Measurements from ENCODE around the gene STAM. TPM values are rescaled to one million over a fixed set of nuclear protein-coding genes. Genes with fewer than 3 reads are reported as not detected.

STAM gene
- total and polyA plus RNA-seq, 10 of the 15 experiments (the other 5 are each of a cell fraction or from before 2014, with no cell fraction given): 8.8 to 15.9 (median 14.4) TPM

GRCh38 chr10:17617031-17617911 is 26.7 kb upstream of the STAM start, which contains the start of gene HACD1:
Gene HACD1, minus strand, starts transcription at chr10:17617374. Its CDS starts 35 bp downstream, at chr10:17617339.
- ATAC-seq: peak; percentile 82
- WGBS (ENCODE audit: insufficient coverage, insufficient replicate concordance, low lambda C conversion rate, missing lambda C conversion rate): 1% methylated on average over 56 of the region's 92 CpGs
- intact Hi-C loops (cut with micrococcal nuclease; ENCODE audit: unreplicated experiment): no loop called here
- Histone ChIP-seq H3K27ac (ENCODE audit: control insufficient read depth, insufficient read depth) (no peak within 1 kb of the TSS), H3K9me3 (replicated peaks; ENCODE audit: control insufficient read depth, insufficient read depth, low read length) (no peaks in the 10 kb centered on the region), H3K4me1 (ENCODE audit: control insufficient read depth, insufficient read depth, low read length) (no peaks in the 10 kb centered on the region), H3K9ac (ENCODE audit: control insufficient read depth, insufficient read depth, low read length) (peak within 1 kb of the TSS; percentile 27; the same call in 1 of the 2 replicates), H2AFZ (ENCODE audit: control insufficient read depth, low read depth, low read length) (peak within 1 kb of the TSS; percentile 82), H3K4me2 (ENCODE audit: control insufficient read depth, insufficient read depth) (peak within 1 kb of the TSS; percentile 98), H3K79me2 (ENCODE audit: control insufficient read depth, insufficient read depth, low read length) (no peaks in the 10 kb centered on the region), H3K36me3 (ENCODE audit: control insufficient read depth in 2 of 2, insufficient read depth in 2 of 2, low read length in 1 of 2) (no peaks in the 10 kb centered on the region), H3K27me3 (replicated peaks in 1 of 2; ENCODE audit: control insufficient read depth in 2 of 2, insufficient read depth in 2 of 2, low read length in 1 of 2) (no peaks in the 10 kb centered on the region), H3K4me3 (peak within 1 kb of the TSS; percentile 69), H4K20me1 (ENCODE audit: control insufficient read depth, insufficient read depth) (no peaks in the 10 kb centered on the region)
- SMC1A ChIA-PET (ENCODE audit: uncharacterized antibody, unreplicated experiment): interaction anchor here (0.6 to 2.4 kb wide), 8 partner anchors 11 to 855 kb away, joined by 3 to 7 read pairs (median 3); partner anchors contain the start of gene STAM
- no peak for FAIRE-seq
- RAD21 ChIA-PET (ENCODE audit: unreplicated experiment): interaction anchor here (0.6 to 1.1 kb wide), 5 partner anchors 30 to 840 kb away, joined by 3 to 4 read pairs (median 3); no protein-coding TSS in a partner anchor
- in situ Hi-C loops (cut with MboI): no loop called here
- no peak for DNase-seq (ENCODE audit: low read depth, low spot score)
- no TSS peak for BruUV-seq (replicated peaks)
- CTCF ChIA-PET: interaction anchor here (0.6 to 1.4 kb wide), 13 partner anchors 9 to 256 kb away, joined by 3 to 5 read pairs (median 3); no protein-coding TSS in a partner anchor
- POLR2A ChIA-PET: interaction anchor here (0.7 to 0.8 kb wide), 2 partner anchors 16 to 27 kb away, joined by 3 read pairs; no protein-coding TSS in a partner anchor
- no peak for TF ChIP-seq ZNF24 (IDR thresholded peaks at IDR 0.05)
- TF ChIP-seq NFYB (IDR thresholded peaks at IDR 0.05; ENCODE audit: insufficient read depth, low read depth, low read length): no peak
- no peak for TF ChIP-seq POU2F2 (IDR thresholded peaks at IDR 0.05; ENCODE audit: borderline replicate concordance, low read depth, low read length)
- TF ChIP-seq NR2F1 (conservative IDR thresholded peaks at IDR 0.05): no peak
- no peak for TF ChIP-seq RCOR1 (conservative IDR thresholded peaks at IDR 0.05; ENCODE audit: low read depth, low read length)
- no peak for TF ChIP-seq NR2C1 (IDR thresholded peaks at IDR 0.05)
- TF ChIP-seq GATAD2B (conservative IDR thresholded peaks at IDR 0.05; ENCODE audit: low read depth): 0 out of 2 replicates have a peak, but pooled peaks have one; percentile 57
- no peak for TF ChIP-seq EP300 (IDR thresholded peaks at IDR 0.05; ENCODE audit: borderline replicate concordance in 1 of 2, control insufficient read depth in 1 of 2, low read depth in 2 of 2, low read length in 2 of 2)
- peak; percentile 45; the same call in 1 of the 2 replicates for TF ChIP-seq IKZF1 (conservative IDR thresholded peaks at IDR 0.05)
- TF ChIP-seq YBX1 (IDR thresholded peaks at IDR 0.05): no peak
- TF ChIP-seq CTCF (IDR thresholded peaks at IDR 0.05 in 2 of 3, conservative IDR thresholded peaks at IDR 0.05 in 1 of 3; ENCODE audit: control insufficient read depth in 2 of 3, extremely low read depth in 1 of 3, insufficient read depth in 1 of 3, low read depth in 3 of 3, low read length in 3 of 3): 0 out of 6 replicates have a peak, but pooled peaks of 1 of the 3 experiments have one; percentile 19
- peak in 1 of 2 experiments; percentile 60; a peak in 1 of 3 replicates for TF ChIP-seq EGR1 (IDR thresholded peaks at IDR 0.05; ENCODE audit: borderline replicate concordance in 1 of 2, low read depth in 2 of 2, low read length in 2 of 2)
- TF ChIP-seq PML (IDR thresholded peaks at IDR 0.05; ENCODE audit: low read length): no peak
- TF ChIP-seq PKNOX1 (IDR thresholded peaks at IDR 0.05): no peak
- peak; percentile 65 for TF ChIP-seq HDAC6 (IDR thresholded peaks at IDR 0.05; ENCODE audit: unreplicated experiment)
- peak; percentile 51; the same call in 1 of the 2 replicates for TF ChIP-seq POLR2A (IDR thresholded peaks at IDR 0.05; ENCODE audit: low read depth, low read length)
- TF ChIP-seq MEF2B (IDR thresholded peaks at IDR 0.05; ENCODE audit: partially characterized antibody, poor library complexity, severe bottlenecking): no peak
